ENCODE results near the gene CRYBG1.

Gene CRYBG1

DNA sequence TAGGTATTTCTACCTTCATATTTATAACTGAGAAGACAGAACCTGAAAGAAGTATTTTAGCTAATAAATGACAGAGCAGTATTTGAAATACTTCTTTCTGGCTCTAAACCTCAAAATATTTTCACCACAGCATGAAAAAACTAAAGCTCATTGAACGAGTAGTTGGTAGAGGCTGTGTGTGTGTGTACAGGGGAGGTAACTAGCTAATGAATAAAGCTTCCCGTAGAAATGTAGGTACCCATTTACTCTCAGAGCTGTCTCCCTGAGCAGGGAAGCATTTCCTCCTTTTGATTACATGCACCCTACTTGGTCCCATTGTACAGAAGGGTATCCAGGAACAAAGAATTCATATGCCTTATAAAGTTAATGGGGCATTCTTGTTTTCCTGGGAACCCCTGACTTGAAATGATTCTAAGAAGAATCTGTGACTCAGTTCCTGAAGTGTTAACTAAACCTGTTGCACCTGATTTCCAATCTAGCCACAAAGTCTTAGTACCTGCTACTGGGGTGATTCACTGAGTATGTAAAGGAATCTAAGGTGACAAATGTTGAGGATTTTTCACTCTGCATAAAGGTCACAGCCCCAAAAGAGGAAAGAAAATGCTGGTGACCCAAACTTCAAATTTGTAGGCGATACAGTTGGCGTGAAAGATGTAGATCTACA is 12.5 kb downstream of the CRYBG1 start:
- no peak for DNase-seq
- no peak overlapping the region for H3K4me3 ChIP-seq (ENCODE audit: low read depth, low read length)
- TF ChIP-seq, protein P1, sequence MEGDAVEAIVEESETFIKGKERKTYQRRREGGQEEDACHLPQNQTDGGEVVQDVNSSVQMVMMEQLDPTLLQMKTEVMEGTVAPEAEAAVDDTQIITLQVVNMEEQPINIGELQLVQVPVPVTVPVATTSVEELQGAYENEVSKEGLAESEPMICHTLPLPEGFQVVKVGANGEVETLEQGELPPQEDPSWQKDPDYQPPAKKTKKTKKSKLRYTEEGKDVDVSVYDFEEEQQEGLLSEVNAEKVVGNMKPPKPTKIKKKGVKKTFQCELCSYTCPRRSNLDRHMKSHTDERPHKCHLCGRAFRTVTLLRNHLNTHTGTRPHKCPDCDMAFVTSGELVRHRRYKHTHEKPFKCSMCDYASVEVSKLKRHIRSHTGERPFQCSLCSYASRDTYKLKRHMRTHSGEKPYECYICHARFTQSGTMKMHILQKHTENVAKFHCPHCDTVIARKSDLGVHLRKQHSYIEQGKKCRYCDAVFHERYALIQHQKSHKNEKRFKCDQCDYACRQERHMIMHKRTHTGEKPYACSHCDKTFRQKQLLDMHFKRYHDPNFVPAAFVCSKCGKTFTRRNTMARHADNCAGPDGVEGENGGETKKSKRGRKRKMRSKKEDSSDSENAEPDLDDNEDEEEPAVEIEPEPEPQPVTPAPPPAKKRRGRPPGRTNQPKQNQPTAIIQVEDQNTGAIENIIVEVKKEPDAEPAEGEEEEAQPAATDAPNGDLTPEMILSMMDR (IDR thresholded peaks at IDR 0.05; ENCODE audit: low read depth, low read length) = no peak
- no peaks in the 10 kb centered on the region for H3K36me3 ChIP-seq
- H3K27me3 ChIP-seq = peaks cover 8% of the 10 kb centered on the region
- no peaks in the 10 kb centered on the region for H3K9me3 ChIP-seq
- H3K4me1 ChIP-seq = no peaks in the 10 kb centered on the region

DNA sequence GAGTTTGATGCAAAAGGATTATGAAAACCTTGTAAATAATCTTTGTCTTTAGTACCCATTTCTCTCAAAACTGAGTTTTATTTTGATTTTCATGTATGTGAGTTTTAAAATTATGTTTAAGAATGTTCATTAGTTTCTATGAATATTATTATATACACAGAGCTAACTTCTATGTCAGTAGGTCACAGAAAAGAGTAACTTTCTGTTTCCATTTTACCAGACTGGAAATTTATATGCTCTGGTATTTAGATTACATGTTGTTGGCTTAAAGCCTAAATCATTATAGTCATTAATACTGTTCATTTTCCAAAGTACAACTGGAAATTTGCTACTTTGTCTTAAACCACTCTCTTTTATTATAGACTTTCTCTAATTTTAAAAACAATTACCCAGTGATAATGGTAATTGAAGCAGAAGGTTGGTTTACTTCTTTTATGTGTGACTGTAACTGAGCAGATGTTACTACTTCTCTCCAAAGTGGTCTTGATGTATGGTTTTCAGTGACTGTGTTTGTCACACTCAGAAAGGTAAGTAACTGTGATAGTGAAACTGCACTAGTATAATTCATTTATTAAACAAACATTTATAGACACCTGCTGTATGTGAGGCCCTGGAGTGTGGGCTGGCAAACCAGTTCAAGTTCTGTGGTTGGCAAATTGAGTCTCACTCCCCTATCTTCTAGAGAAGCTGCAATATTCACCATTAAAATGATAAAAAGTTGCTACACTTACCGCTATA is 13.2 kb downstream of the CRYBG1 start:
- Histone ChIP-seq H3K4me1 (no peaks in the 10 kb centered on the region), H3K27me3 (peaks cover 8% of the 10 kb centered on the region), H3K36me3 (no peaks in the 10 kb centered on the region), H3K4me3 (ENCODE audit: low read depth, low read length) (no peak overlapping the region), H3K9me3 (no peaks in the 10 kb centered on the region)
- DNase-seq = no peak
- TF ChIP-seq, protein P1 (IDR thresholded peaks at IDR 0.05; ENCODE audit: low read depth, low read length) = no peak

DNA sequence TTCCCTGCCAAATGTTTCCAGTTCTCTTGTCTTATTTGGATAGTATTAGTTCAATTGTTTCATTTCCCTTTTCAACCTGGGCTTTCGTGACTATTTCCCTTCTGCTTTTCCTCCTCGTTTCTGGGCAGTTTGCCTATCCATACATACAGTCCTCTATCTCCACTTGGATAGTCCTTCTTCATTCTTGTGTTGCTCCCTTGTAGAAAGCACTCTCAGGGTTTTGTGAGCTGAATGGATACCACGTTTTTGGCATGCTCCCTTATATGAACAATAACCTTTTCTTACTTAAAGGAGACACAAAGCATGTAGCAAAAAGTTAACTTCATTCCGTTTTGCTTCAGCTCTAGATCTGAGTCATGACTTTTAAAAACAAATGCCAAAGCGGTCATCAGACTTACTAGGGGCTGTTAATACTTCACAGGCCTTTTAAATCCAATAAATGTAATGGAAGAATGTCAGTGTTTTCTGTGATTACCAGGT is 16.6 kb downstream of the CRYBG1 start:
- TF ChIP-seq, protein P1 (IDR thresholded peaks at IDR 0.05; ENCODE audit: low read depth, low read length) = no peak
- no peak for DNase-seq
- Histone ChIP-seq H3K4me1 (no peaks in the 10 kb centered on the region), H3K27me3 (peaks cover 10% of the 10 kb centered on the region), H3K4me3 (ENCODE audit: low read depth, low read length) (no peak overlapping the region), H3K9me3 (no peaks in the 10 kb centered on the region), H3K36me3 (no peaks in the 10 kb centered on the region)

DNA sequence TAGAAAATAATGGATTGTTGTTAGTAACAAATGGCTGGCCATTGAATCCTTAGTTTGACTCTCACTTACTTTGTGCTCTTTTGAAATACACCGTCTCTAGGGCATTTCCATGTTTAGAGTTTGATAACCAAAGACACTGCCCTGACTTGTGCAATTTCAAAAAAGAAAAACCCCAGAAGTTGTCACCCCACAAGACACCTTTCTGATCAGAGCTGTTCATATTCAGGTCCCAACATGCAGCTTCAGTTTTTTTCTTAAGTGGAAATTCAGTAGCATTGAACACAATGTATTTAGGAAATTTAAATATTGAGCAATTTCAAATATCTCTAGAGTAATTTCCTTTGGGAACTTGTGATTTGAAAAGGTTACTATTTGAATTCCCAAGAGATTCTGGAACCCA is 19.4 kb downstream of the CRYBG1 start:
- no peak for DNase-seq
- no peaks in the 10 kb centered on the region for H3K9me3 ChIP-seq
- peaks cover 24% of the 10 kb centered on the region for H3K27me3 ChIP-seq
- TF ChIP-seq, protein P1 (IDR thresholded peaks at IDR 0.05; ENCODE audit: low read depth, low read length) = no peak
- H3K36me3 ChIP-seq = no peaks in the 10 kb centered on the region
- H3K4me1 ChIP-seq = no peaks in the 10 kb centered on the region
- H3K4me3 ChIP-seq (ENCODE audit: low read depth, low read length) = no peak overlapping the region

DNA sequence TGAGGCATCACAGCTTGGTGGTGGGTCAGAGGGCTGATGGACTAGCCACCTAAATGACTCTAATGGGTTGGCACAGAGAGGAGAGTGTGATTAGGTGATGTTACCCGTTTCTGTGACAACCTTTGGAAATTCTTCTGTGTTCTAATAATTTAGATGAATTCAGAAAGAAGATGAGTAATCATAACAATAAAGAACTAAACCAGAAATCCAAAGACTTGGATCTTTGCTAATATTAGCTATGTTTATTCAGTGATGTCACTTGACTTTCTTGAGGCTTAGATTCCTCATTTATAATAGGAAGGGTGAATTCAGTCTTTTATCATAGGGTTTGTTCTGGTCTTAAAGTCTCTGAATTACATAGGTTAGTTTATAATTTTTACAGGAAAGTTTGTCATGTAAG is 19.9 kb downstream of the CRYBG1 start:
- H3K4me3 ChIP-seq (ENCODE audit: low read depth, low read length) = no peak overlapping the region
- no peak for DNase-seq
- H3K27me3 ChIP-seq = peaks cover 28% of the 10 kb centered on the region
- no peaks in the 10 kb centered on the region for H3K36me3 ChIP-seq
- H3K9me3 ChIP-seq = no peaks in the 10 kb centered on the region
- TF ChIP-seq, protein P1 (IDR thresholded peaks at IDR 0.05; ENCODE audit: low read depth, low read length) = no peak
- no peaks in the 10 kb centered on the region for H3K4me1 ChIP-seq

DNA sequence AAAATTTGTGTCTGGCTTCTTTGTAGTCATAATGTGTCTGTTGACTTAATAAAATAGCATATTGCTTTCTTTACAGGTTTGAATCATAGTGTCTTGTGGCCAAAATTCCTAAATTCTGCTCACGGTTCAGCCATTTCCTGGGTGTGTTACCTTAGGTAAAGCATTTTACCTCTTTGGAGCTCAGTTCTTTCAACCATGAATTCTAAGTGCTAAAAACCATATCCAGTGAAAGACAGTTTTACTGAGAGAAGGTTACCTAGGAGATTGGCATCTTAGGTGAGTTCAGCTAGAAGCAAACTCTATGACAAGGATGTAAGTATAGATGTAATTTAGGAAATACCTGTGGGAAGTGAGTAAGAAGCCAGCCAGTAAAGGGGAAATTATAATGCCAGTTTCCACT is 20.7 kb downstream of the CRYBG1 start:
- no peak for DNase-seq
- H3K27me3 ChIP-seq = peaks cover 28% of the 10 kb centered on the region
- no peaks in the 10 kb centered on the region for H3K9me3 ChIP-seq
- H3K4me1 ChIP-seq = no peaks in the 10 kb centered on the region
- H3K36me3 ChIP-seq = no peaks in the 10 kb centered on the region
- TF ChIP-seq, protein P1 (IDR thresholded peaks at IDR 0.05; ENCODE audit: low read depth, low read length) = no peak
- no peak overlapping the region for H3K4me3 ChIP-seq (ENCODE audit: low read depth, low read length)
